IPS-NIHi7 (cell line): ENCODE results near the gene PRR29.
A peak's percentile ranks its signal among the peaks of the same experiment; 100 is the strongest.

Source experiments
- DNase-seq: peaks from one replicate; pipeline ENCODE4 v3.0.0; 2012; ENCODE audit warnings: mixed read lengths; ENCODE audit errors: extremely low spot score

Gene PRR29

DNA sequence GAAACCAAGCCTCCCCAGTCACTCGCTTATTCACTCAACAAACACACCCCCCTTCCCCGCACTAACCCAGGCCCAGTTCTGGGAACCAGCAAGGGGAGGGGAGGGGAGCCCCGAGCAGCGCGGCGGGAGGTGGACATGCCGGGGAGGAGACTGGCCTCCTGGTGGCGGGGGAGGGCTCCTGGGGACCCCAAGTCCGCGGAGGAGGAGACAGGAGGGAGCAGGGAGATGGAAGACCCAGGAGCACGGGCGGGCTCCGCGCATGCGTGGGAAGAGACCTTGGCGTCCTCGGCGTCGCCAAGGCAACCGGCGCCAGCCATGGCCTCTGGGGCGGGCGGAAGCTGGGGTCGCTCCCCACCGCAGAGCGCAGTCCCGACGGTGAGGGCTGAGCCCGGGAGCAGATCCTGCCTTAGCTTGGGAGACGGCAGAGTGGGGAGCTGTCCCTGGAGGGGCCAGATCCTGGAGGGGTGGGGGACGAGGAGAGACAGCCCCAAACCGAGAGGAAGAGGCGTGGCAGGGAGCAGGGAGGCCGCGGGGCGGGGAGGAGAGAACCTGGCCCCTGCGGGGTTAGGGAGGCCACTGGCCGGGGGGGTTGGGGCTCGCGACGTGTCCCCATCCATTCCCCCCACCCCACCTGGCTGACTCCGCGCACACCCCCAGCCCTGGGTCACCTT is at the start of gene PRR29:
Gene PRR29, plus strand, starts transcription at position 302 of the 671 bp plus-strand sequence. Its CDS starts 14 bp downstream, at position 316.
- peak; percentile 97 for DNase-seq

GRCh38 chr17:63948521-63948920 is 49.6 kb upstream of the PRR29 start:
- DNase-seq, result no peak

DNA sequence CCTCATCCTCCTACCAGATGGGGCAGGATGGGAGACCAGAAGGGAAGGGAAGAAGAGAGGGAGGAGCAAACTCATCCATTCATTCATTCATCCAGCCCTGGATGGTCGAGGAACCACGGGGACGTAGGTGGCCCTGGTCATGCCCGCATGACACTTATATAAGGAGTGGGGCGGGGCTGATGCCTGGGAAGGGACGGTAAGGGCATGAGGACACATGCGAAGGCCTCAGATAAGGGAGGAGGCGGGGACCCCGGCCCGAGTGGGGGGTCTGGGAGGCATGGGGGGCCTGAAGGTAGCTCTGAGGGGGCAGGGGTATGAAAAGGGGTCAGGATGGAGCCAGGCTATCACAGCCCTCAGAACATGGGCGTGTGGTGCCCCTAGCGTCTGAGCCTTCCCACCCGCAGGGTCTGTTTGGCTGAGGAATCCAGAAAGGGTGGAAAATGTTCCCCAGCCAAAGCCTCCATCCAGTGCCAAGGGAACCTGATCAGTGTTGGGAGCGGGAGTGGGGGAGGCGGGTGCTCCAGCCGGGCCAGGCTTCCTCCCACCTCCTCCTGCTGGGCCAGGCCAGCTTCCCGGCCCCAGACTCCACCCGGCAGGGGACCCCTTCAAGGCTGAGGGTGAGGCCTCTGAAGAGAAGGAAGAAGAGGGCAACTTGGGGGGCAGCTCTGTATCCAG is 48.4 kb upstream of the PRR29 start:
- no peak for DNase-seq

- peak; percentile 76 for DNase-seq
Measured at GRCh38 chr17:63950940-63951907, 46.9 kb upstream of the PRR29 start.

DNA sequence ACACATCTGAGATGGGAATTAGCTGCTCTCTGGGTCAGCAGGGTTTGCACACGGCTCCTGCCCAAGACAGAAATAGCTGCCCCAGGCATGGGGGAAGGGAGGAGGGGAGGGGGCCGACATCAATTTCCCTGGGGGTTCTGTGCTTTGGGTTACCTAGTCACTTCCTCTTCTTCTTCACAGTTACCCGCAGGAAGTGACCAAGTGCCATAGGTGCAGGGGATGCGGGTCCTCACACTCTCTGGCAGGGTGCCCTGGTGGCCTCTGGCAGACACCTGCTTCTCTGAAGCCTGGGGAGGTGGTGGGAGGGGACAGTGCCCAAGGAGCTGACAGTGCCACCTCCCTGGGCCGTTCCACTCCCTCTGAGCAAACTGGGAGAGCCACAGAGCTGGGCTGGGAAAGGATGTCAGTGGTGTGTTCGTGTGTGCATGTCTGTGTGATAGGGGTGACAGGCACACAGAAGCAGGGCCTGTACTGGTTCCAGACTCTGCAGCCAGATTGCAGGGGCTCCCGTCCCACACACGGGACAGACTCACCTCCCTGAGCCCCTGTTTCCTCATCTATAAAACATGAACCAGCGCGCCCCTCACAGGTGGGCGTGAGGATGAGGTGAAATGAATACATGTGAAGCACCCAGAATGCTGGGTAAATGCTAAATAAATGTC is 43.6 kb upstream of the PRR29 start:
- no peak for DNase-seq

DNA sequence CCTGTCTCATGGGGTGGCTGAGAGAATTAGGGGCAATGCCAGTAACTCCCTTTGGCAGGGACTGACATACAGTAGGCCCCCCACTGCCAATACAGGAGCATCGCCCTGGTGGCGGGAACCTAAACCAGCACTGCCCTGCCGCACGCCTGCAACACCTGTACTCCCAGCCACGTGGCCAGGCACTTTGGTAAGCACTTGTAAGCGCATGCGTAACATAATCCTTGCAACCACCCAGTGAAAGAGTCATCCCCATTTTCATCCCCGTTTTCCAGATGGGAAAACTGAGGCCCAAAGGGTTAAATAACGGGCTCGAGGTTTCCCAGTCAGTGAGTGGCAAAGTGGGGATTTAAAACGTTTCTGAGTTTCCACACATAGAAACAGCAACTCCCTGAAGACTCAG is 42.9 kb upstream of the PRR29 start:
- DNase-seq, result no peak

DNA sequence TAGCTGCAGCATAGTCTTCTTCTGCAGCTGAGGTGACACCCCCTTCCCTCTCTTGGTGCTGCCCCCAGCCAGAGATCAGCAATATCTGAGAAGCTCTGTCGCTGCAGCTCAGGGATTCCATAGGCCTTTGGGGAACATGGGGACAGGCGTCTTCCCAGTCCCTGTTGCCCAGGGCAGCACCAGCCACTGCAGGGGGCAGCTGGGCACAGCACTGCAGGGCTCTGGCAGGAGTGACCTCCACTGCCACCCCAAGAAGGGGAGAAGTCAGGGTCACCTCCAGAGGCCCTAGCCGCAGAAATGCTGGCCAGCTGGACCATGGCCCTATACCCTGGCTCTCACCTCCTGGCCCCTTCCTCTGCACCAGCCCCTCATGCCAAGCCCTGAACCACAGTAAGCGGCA is 42.4 kb upstream of the PRR29 start:
- no peak for DNase-seq

DNA sequence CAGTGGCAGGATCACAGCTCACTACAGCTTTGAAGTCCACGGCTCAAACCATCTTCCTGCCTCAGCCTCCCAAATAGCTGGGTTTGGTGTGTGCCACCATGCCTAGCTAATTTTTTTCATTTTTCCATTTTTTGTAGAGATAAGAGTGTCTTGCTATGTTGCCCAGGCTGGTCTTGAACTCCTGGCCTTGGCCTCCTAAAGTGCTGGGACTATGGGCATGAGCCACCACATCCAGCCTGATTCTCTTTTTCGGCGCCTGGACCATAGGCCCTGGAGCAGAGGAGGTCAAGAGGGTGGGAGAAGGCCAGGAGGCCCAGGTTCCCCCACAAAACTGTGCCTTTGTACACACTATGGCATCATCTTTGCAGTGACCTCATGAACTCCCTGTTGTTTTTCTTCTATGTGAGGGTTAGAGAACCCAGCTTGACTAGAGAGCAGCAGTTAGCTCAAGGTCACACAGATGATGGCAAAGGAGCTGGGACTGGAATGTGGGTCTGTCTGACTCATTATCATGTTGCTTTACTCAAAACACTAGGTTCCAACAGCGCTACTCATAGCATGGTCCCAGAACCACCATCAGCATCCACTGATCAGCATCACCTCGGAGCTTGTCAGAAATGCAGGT is 41.7 kb upstream of the PRR29 start:
- no peak for DNase-seq

DNA sequence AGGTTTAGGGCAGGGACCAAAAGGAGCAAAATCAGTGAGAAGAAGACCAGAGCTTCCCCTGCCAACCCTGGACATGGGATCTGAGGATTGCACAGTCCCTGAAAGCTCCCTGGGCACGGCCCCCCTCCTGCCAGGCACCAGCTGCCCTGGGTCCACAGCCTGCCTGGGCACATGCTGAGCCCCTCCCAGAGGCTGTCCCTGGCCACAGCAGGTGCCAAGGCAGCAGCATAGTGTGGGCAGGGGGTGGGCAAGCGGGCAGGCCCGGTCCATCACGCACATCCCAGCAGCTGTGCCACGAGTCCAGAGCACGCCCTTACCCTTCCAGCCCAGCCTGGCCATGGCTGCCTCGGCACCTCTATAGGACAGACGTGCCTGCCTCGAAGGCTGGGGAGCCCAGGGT is 38.1 kb upstream of the PRR29 start:
- no peak for DNase-seq

DNA sequence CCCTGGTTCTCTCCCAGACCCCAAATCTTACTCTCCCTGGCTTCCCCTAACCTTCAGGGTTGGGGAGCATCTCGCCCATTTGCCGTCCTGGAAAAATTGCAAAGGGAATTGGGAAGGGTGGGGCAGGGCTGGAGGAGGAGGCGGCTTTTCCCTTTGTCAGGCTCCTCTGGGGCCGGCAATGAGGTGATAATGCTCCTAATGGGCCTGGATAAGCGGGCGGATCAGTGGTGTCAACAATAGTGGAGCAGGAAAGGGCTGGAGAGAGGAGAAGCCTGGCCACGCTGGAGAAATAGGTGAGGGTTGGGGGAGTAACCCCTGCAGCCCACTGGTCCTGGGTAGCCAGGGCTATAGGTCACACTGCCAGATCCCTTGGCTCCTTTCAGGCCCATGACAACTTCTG is 37.7 kb upstream of the PRR29 start:
- DNase-seq, result peak; percentile 50

DNA sequence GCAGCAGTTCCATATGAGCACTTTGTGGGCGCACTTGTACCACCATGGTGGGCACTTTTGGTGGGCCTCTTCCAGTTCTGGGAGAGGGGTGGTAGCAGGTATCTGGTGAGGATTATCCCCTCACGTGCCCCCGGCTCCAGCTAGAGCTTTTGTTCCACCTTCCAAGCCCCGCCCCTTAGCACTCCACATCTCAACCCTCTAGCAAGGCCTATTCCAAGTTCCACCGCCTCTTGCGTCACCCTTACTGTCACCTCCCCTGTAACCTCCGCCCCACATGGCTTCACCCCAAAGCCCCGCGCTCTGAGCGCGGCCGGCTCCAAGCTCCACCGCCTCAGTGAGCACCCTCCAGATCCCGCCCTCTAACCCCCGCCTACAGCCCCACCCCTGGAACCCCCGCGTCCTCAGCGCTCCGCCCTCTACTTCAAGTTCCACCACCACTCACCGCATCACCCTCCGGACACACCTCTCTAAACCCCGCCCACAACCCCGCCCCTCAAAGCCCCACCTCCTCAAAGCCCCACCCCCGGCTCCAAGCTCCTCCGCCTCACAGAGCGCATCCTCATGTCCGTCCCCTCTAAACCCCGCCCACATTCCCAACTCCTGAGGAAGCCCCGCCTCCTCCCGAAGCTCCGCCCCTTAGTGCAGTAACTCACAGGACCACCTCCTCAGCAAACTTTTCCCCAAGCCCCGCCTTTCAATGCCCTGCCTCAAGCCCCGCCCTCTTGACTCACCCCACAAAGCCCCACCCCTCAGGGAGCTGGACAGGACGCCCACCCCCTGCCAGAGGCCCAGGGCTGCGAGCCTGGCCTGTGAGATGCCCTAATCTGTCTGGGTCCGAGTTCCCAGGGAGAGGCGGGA is 36.6 kb upstream of the PRR29 start:
- DNase-seq, result peak; percentile 98

- DNase-seq, result no peak
Measured at GRCh38 chr17:63962298-63962744, 35.8 kb upstream of the PRR29 start.

DNA sequence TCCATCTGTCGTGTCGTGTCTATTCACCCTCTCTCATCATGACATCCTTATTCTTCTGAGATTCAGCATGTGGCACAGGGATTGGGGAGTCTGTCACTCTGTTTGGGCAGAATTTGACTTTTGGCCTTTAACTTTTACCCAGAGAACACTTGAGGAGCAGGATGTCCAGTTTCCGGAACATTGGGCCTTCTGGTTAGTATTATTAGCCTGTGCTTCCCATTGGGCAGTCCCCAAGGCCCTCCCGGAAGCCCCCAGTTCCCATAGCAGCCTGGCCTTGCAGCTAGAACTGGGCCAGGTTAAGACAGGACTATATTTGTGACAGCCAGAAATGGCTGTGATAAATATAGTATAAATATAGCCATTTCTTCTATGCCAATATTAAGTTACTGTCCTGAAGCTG is 35.0 kb upstream of the PRR29 start:
- no peak for DNase-seq

DNA sequence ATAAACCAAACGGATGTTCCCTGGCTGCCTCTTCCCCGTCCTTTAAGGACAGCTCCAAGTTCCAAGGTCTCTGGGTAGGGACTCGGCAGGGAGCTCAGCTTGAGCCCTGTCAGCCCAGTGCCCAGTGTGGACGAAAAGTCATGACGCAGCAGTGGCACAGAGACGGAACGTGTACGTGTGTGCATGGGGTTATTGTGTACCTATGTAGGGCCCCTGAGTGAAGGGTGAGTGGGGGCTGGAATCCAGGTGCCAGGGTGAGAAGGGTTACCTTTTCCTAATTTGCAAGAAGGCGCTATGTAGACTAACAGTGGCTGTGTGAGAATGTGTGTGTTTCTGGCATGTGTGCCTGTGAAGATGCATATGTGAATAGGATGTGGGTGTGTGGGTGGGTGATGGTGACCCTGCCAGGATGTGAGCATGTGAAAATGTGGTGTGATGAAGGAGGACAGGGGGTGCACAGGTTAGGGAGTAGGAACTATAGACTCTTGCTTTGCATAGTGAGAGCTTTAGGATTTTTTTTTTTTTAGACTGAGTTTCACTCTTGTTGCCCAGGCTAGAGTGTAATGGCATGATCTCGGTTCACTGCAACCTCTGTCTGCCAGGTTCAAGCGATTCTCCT is 31.4 kb upstream of the PRR29 start:
- DNase-seq, result no peak

DNA sequence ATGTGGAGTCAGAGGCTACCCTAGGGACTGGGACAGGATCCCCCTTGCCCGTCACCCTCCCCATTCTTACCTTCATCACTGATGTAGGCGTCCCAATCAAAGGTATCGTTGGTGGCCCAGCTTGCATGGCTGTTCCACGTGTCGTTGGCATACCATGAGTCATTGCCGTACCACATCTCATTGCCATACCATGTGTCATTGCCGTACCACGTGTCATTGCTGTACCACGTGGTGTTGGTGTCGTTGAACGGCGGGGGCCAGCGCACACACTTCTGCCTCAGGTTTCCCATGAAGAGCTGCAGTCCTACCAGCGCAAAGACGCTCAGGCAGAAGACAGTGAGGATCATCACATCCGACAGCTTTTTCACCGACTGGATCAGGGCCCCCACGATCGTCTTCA is 30.2 kb upstream of the PRR29 start:
- no peak for DNase-seq

GRCh38 chr17:63969278-63969677 is 28.9 kb upstream of the PRR29 start:
- DNase-seq, result no peak

DNA sequence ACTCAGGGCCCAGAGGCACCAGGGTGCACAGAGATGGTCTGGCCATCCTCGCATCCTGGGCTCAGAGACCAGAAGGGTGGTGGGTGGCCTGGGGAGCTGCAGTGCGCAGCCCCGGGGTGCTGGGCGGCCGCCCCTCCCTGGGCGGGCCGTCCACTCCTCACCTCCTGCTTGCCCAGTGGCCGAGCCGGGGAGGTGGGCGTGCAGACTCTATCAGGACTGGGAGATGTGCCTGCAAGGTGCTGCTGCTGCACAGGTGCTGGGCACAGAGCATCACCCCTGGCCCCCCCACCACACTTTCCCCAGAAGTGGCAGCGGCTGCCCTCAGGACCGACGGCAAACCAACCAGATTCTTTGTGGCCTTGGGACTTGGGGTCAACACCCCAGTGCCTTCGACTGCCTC is 25.4 kb upstream of the PRR29 start, which contains the start of gene SCN4A:
Gene SCN4A, minus strand, starts transcription at position 123 of the 400 bp plus-strand sequence. Its CDS starts 77 bp downstream, at position 46.
- DNase-seq, result no peak

- no peak for DNase-seq
Measured at GRCh38 chr17:63973247-63973646, 24.9 kb upstream of the PRR29 start.

DNA sequence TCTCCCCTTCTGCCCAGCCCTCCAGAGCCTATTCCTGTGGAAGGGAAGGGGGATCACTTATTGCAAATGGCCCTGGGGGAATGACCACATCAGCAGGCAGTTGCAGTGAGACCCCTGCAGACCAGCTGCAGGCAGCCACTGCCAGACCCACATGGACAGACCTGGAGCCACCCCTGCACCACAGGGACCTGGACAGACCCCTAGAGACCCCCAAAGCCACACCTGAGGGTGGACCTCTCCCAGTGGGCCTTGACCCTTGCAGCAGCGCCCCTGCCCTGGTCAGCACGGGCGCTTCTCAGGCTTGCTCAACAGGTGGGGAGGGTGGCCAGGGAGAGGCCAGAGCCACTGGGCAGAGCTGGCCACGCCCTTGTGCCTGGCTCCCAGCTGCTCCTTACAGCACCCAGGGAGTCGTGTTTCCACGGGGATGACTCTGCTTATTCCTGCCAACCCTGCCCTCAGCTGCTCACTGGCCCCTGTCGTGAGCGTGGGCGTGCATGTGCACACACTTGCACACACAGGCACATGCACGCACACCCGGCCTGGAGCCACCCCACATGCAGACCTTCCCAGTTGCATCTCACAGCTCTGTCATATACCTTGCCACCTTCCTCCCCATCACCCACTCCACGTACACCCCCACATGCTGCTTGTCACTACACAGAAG is 24.1 kb upstream of the PRR29 start:
- no peak for DNase-seq
